Upper lobe of left lung (tissue), 6 donors: ENCODE results near the gene SLC6A6. TPM values are rescaled to one million over a fixed set of nuclear protein-coding genes. Genes with fewer than 3 reads are reported as not detected.

Experiments
- ATAC-seq, 2 donors: fragments of 200-7000 bp; cut with Tn5 transposase; one replicate each; pipeline ENCODE4 v1.9.1; 2022; ENCODE audit warnings: mild to moderate bottlenecking in 2 of 2, moderate library complexity in 2 of 2; ENCODE audit not compliant: low FRiP score in 2 of 2
- DNase-seq, 2 donors: peaks; one replicate each; pipeline ENCODE4 v3.0.0-alpha.2; 2019 to 2020
- H3K27ac ChIP-seq, 4 donors: fragments of 200-600 bp; sonication (generic); one replicate each; pipeline ENCODE4 v1.5.1; 2016 to 2019
- H3K27me3 ChIP-seq, 4 donors: fragments of 200-600 bp; sonication (generic); one replicate each; pipeline ENCODE4 v1.5.1; 2017 to 2019
- H3K36me3 ChIP-seq, 4 donors: fragments of 200-600 bp; sonication (generic); one replicate each; pipeline ENCODE4 v1.5.1; 2016 to 2019
- H3K4me1 ChIP-seq, 4 donors: fragments of 200-600 bp; sonication (generic); one replicate each; pipeline ENCODE4 v1.5.1; 2018 to 2019
- H3K4me3 ChIP-seq, 4 donors: fragments of 200-600 bp; sonication (generic); one replicate each; pipeline ENCODE4 v1.5.1; 2017 to 2019; ENCODE audit warnings: mild to moderate bottlenecking in 2 of 4, moderate library complexity in 1 of 4
- H3K9me3 ChIP-seq, 4 donors: fragments of 200-600 bp; sonication (generic); one replicate each; pipeline ENCODE4 v1.5.1; 2018 to 2019
- EP300 ChIP-seq, 4 donors: sonication (generic); formaldehyde crosslinking; IDR thresholded peaks; one replicate each; pipeline ENCODE4 v1.5.1; 2017; ENCODE audit warnings: antibody characterized with exemption in 4 of 4, control low read depth in 2 of 4
- POLR2A ChIP-seq, 4 donors: fragments of 450-650 bp; IDR thresholded peaks; one replicate each; pipeline ENCODE4 v1.5.1; 2016 to 2017; ENCODE audit warnings: antibody characterized with exemption in 4 of 4, mild to moderate bottlenecking in 2 of 4
- POLR2AphosphoS5 ChIP-seq, 2 donors: sonication (generic); formaldehyde crosslinking; IDR thresholded peaks; one replicate each; pipeline ENCODE4 v1.5.1; 2017; ENCODE audit warnings: antibody characterized with exemption in 2 of 2
- WGBS, 2 donors: methylation state at CpG; one replicate each; pipeline ENCODE4 v1.1.5; 2017 to 2018; 5-methylcytosine and 5-hydroxymethylcytosine counted together
- total RNA-seq, 6 donors: library from RNA; depleted of rRNA in 4 of 6; stranded (reverse); fragments of >200 nt in 4 of 6; gene quantifications; one replicate each; pipeline versions ENCODE4 v1.1.0 to v1.2.1, GENCODE V29; 2016 to 2021
- TF ChIP-seq, protein P1 (sequence below), 6 experiments: fragments of 450-650 bp in 4 of 6; fragments of 200-600 bp in 2 of 6; sonication (generic) in 2 of 6; IDR thresholded peaks; one replicate each; pipeline ENCODE4 v1.5.1; 2016 to 2019; ENCODE audit warnings: antibody characterized with exemption in 6 of 6
- donor health status: DM: no; HTN: no; CAD: no; lungs with moderate emphysema.
- donor health status: DM: no; HTN: yes; CAD: no; lungs with severe emphysema.

Gene SLC6A6
- total RNA-seq, 6 donors from 2014 or later: 60.6 to 154 (median 92.8) TPM

GRCh38 chr3:14472471-14473351 lies 70.3 kb downstream of the SLC6A6 start:
- Histone ChIP-seq H3K4me3 (no peak overlapping the region), H3K36me3 (peaks cover 22 to 94% (median 62%) of the 10 kb centered on the region in 4 donors), H3K27me3 (no peaks in the 10 kb centered on the region), H3K4me1 (peaks cover 3 to 13% (median 7%) of the 10 kb centered on the region in 4 donors), H3K9me3 (no peaks in the 10 kb centered on the region), H3K27ac (peak overlapping the region in 3 of 4 donors; percentile 7 to 68 (median 28))
- peak; percentile 70 to 90 for ATAC-seq
- TF ChIP-seq, protein P1, sequence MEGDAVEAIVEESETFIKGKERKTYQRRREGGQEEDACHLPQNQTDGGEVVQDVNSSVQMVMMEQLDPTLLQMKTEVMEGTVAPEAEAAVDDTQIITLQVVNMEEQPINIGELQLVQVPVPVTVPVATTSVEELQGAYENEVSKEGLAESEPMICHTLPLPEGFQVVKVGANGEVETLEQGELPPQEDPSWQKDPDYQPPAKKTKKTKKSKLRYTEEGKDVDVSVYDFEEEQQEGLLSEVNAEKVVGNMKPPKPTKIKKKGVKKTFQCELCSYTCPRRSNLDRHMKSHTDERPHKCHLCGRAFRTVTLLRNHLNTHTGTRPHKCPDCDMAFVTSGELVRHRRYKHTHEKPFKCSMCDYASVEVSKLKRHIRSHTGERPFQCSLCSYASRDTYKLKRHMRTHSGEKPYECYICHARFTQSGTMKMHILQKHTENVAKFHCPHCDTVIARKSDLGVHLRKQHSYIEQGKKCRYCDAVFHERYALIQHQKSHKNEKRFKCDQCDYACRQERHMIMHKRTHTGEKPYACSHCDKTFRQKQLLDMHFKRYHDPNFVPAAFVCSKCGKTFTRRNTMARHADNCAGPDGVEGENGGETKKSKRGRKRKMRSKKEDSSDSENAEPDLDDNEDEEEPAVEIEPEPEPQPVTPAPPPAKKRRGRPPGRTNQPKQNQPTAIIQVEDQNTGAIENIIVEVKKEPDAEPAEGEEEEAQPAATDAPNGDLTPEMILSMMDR (IDR thresholded peaks at IDR 0.05): no peak
- TF ChIP-seq POLR2AphosphoS5 (IDR thresholded peaks at IDR 0.05): peak in 1 of 2 donors; percentile 71
- peak in 1 of 2 donors; percentile 89 for DNase-seq
- 84 to 88% methylated on average over 22 of the region's 22 CpGs for WGBS, 2 donors

GRCh38 chr3:14473411-14473891 lies 71.0 kb downstream of the SLC6A6 start:
- no peak overlapping the region for H3K4me3 ChIP-seq
- no peaks in the 10 kb centered on the region for H3K9me3 ChIP-seq
- H3K27me3 ChIP-seq: no peaks in the 10 kb centered on the region
- TF ChIP-seq, protein P1 (IDR thresholded peaks at IDR 0.05): no peak
- TF ChIP-seq POLR2AphosphoS5 (IDR thresholded peaks at IDR 0.05) (no peak), POLR2A (IDR thresholded peaks at IDR 0.05) (no peak), EP300 (IDR thresholded peaks at IDR 0.05) (no peak)
- peaks cover 22 to 97% (median 63%) of the 10 kb centered on the region in 4 donors for H3K36me3 ChIP-seq
- H3K27ac ChIP-seq: peak overlapping the region in 3 of 4 donors; percentile 7 to 68 (median 28)
- 82 to 91% methylated on average over 7 of the region's 7 CpGs for WGBS, 2 donors
- DNase-seq (no peak), ATAC-seq (no peak)
- peaks cover 3 to 13% (median 7%) of the 10 kb centered on the region in 4 donors for H3K4me1 ChIP-seq

DNA sequence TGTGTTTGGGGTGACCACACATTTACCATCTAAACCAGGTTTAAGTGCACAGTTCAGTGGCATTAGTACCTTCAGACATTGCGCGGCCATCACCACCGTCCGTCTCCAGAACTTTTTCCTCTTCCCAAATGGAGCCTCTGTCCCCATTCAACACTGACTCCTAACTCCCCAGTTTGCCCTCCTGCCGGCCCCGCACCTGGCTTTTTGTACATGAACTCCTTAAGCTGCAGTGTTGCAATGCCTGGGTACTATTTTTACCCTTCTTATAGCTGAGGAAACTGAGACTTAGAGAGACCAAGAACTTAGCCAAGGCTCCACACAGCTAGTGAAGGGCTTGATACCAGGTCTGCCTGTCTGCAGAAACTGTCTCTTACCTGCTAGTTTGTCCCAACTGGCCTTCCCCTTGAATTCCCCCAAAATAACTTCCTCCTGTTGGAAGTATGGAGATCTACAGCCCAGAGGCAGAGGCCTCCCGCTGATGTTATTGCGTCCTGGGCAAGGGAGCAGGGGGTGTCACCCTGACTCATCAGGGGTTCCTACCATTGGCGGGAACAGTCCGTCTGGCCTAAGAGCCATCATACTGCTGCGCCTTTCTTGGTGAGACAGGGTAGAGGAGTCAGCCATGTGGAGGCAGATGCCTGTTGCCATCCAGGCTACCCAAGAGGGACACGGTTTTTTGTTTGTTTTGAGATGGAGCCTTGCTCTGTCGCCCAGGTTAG lies 72.1 kb downstream of the SLC6A6 start:
- no peaks in the 10 kb centered on the region for H3K9me3 ChIP-seq
- no peak overlapping the region for H3K27ac ChIP-seq
- peaks cover 3 to 13% (median 7%) of the 10 kb centered on the region in 4 donors for H3K4me1 ChIP-seq
- WGBS, 2 donors: 94 to 95% methylated on average over 10 to 13 of the region's 13 CpGs
- DNase-seq (no peak), ATAC-seq (no peak)
- TF ChIP-seq, protein P1 (IDR thresholded peaks at IDR 0.05): no peak
- TF ChIP-seq POLR2AphosphoS5 (IDR thresholded peaks at IDR 0.05): no peak
- no peak for TF ChIP-seq EP300 (IDR thresholded peaks at IDR 0.05)
- no peak for TF ChIP-seq POLR2A (IDR thresholded peaks at IDR 0.05)
- H3K4me3 ChIP-seq: no peak overlapping the region
- no peaks in the 10 kb centered on the region for H3K27me3 ChIP-seq
- H3K36me3 ChIP-seq: peaks cover 18 to 97% (median 64%) of the 10 kb centered on the region in 4 donors

DNA sequence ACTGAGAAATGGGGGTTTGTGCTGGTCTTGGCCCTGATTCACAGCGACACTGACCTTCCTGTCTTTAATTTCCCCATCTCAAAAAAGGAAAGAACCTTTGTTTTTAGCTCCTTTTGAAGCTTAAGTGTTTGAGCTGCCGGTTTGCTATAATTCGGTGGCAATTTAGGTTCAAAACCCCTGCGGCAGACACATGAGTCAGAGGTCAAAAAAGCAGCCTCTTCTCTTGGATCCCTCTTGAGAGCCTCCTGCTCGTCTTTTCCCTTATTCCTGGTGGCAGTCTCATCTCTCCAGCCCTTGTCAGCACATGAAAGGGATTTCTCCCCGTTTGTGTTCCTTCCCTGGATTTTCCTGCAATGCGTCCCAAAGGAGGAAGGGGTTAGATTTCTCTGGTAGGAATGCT lies 73.2 kb downstream of the SLC6A6 start:
- Histone ChIP-seq H3K9me3 (no peaks in the 10 kb centered on the region), H3K4me1 (peaks cover 3 to 13% (median 7%) of the 10 kb centered on the region in 4 donors), H3K4me3 (no peak overlapping the region), H3K27me3 (no peaks in the 10 kb centered on the region), H3K36me3 (peaks cover 22 to 97% (median 69%) of the 10 kb centered on the region in 4 donors), H3K27ac (no peak overlapping the region)
- 72 to 90% methylated on average over 7 of the region's 7 CpGs for WGBS, 2 donors
- ATAC-seq (no peak), DNase-seq (no peak)
- TF ChIP-seq POLR2AphosphoS5 (IDR thresholded peaks at IDR 0.05): no peak
- TF ChIP-seq EP300 (IDR thresholded peaks at IDR 0.05): no peak
- TF ChIP-seq, protein P1 (IDR thresholded peaks at IDR 0.05): no peak
- no peak for TF ChIP-seq POLR2A (IDR thresholded peaks at IDR 0.05)
